ENCODE results near the gene PRSS27. TPM values are rescaled to one million over a fixed set of nuclear protein-coding genes. Genes with fewer than 3 reads are reported as not detected.

PRSS27 gene
- total and polyA plus RNA-seq, 2 of the 4 experiments (the other 2 are of a cell fraction): under 0.01 to 0.58 TPM

DNA sequence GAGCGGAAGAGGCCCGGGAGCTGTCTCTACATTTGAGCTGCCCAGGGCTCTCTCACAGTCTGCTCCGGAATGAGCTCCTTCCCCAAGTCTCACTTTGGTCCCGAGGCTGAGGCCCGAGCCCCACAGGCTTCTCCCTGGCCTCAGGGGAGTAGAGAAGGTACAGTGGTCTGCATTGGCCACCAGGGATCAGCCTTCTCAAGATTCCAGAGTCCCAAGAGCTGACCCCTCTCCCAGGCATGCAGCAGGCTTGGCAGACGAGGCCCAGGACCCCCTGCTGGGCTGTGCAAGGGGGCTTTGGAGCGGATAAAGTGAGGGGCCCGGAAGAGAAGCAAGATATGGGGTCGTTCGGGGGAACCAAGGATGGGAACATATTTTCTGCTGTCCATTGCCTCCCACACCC lies 3.1 kb downstream of the PRSS27 start:
- Histone ChIP-seq H3K36me3 (ENCODE audit: control insufficient read depth, insufficient read depth, low read length) (no peaks in the 10 kb centered on the region), H3K4me1 (ENCODE audit: control insufficient read depth, insufficient read depth, low read length) (no peaks in the 10 kb centered on the region), H3K9me3 (ENCODE audit: control insufficient read depth, insufficient read depth, low read length) (no peaks in the 10 kb centered on the region), H3K27ac (ENCODE audit: insufficient read depth, low read length) (no peak overlapping the region), H2AFZ (replicated peaks; ENCODE audit: low read length, poor library complexity) (no peak overlapping the region), H3K4me3 (ENCODE audit: insufficient read depth, low read depth, low read length) (no peak overlapping the region), H2BK20ac (ENCODE audit: low read depth, low read length) (no peak overlapping the region), H2BK15ac (ENCODE audit: low read depth, low read length) (no peak overlapping the region), H3K56ac (ENCODE audit: extremely low read depth, insufficient read depth, low read length) (no peak overlapping the region), H3K18ac (ENCODE audit: low read depth, low read length) (no peak overlapping the region), H3K9me1 (ENCODE audit: insufficient read depth, low read length) (no peaks in the 10 kb centered on the region), H2AK9ac (replicated peaks; ENCODE audit: low read depth, low read length, poor library complexity) (no peak overlapping the region), H3K14ac (replicated peaks; ENCODE audit: low read depth, low read length) (no peak overlapping the region), H2BK120ac (ENCODE audit: low read depth, low read length) (no peak overlapping the region), H4K5ac (ENCODE audit: low read depth, low read length) (no peak overlapping the region), H3K4me2 (ENCODE audit: low read depth, low read length) (no peak overlapping the region), H3K23ac (ENCODE audit: low read depth, low read length) (no peak overlapping the region), H4K20me1 (ENCODE audit: insufficient read depth, low read length) (peaks cover 4% of the 10 kb centered on the region; the same call in 1 of the 2 replicates), H3K27me3 (ENCODE audit: control insufficient read depth, insufficient read depth, low read length) (no peaks in the 10 kb centered on the region), H4K8ac (ENCODE audit: low read depth in 2 of 2, low read length in 2 of 2) (no peak overlapping the region), H4K91ac (ENCODE audit: insufficient read depth, low read depth, low read length) (no peak overlapping the region), H3K4ac (ENCODE audit: low read depth, low read length) (no peak overlapping the region), H2BK5ac (ENCODE audit: low read depth, low read length, poor library complexity, severe bottlenecking) (no peak overlapping the region), H2AK5ac (ENCODE audit: low read depth, low read length) (no peak overlapping the region), H3K79me1 (ENCODE audit: low read depth in 1 of 2, low read length in 2 of 2) (no peaks in the 10 kb centered on the region), H3K9ac (ENCODE audit: low read depth, low read length) (no peak overlapping the region)
- 0% methylated on average over 1 of the region's 10 CpGs; no CpG with 5 or more reads in 1 of the 2 experiments for WGBS, 2 experiments (ENCODE audit: extremely low coverage in 2 of 2, insufficient read length in 1 of 2)
- intact Hi-C loops (cut with micrococcal nuclease): no loop called here
- TF ChIP-seq, protein P1, sequence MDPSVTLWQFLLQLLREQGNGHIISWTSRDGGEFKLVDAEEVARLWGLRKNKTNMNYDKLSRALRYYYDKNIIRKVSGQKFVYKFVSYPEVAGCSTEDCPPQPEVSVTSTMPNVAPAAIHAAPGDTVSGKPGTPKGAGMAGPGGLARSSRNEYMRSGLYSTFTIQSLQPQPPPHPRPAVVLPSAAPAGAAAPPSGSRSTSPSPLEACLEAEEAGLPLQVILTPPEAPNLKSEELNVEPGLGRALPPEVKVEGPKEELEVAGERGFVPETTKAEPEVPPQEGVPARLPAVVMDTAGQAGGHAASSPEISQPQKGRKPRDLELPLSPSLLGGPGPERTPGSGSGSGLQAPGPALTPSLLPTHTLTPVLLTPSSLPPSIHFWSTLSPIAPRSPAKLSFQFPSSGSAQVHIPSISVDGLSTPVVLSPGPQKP (IDR thresholded peaks at IDR 0.05; ENCODE audit: borderline replicate concordance, low read depth, low read length): no peak
- TF ChIP-seq RFX5 (IDR thresholded peaks at IDR 0.05; ENCODE audit: low read depth, low read length) (no peak), CHD1 (IDR thresholded peaks at IDR 0.05; ENCODE audit: low read depth, low read length) (no peak), SMC3 (IDR thresholded peaks at IDR 0.05; ENCODE audit: low read depth, low read length) (no peak), RAD21 (IDR thresholded peaks at IDR 0.05; ENCODE audit: low read length) (no peak), MAFK (IDR thresholded peaks at IDR 0.05; ENCODE audit: low read depth, low read length) (no peak), MAZ (IDR thresholded peaks at IDR 0.05; ENCODE audit: borderline replicate concordance, low read depth, low read length) (no peak), NFE2L2 (IDR thresholded peaks at IDR 0.05; ENCODE audit: low read depth, low read length) (no peak), CEBPB (IDR thresholded peaks at IDR 0.05; ENCODE audit: low read depth, low read length) (no peak), MXI1 (IDR thresholded peaks at IDR 0.05; ENCODE audit: borderline replicate concordance, low read depth, low read length) (no peak), FOS (IDR thresholded peaks at IDR 0.05; ENCODE audit: low read depth, low read length) (no peak), POLR2A (IDR thresholded peaks at IDR 0.05; ENCODE audit: low read depth, low read length) (no peak), RCOR1 (IDR thresholded peaks at IDR 0.05; ENCODE audit: insufficient replicate concordance, low read length) (no peak), BHLHE40 (IDR thresholded peaks at IDR 0.05; ENCODE audit: low read depth, low read length) (no peak)
- TF ChIP-seq, protein P2, sequence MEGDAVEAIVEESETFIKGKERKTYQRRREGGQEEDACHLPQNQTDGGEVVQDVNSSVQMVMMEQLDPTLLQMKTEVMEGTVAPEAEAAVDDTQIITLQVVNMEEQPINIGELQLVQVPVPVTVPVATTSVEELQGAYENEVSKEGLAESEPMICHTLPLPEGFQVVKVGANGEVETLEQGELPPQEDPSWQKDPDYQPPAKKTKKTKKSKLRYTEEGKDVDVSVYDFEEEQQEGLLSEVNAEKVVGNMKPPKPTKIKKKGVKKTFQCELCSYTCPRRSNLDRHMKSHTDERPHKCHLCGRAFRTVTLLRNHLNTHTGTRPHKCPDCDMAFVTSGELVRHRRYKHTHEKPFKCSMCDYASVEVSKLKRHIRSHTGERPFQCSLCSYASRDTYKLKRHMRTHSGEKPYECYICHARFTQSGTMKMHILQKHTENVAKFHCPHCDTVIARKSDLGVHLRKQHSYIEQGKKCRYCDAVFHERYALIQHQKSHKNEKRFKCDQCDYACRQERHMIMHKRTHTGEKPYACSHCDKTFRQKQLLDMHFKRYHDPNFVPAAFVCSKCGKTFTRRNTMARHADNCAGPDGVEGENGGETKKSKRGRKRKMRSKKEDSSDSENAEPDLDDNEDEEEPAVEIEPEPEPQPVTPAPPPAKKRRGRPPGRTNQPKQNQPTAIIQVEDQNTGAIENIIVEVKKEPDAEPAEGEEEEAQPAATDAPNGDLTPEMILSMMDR (conservative IDR thresholded peaks at IDR 0.05; ENCODE audit: low read depth, low read length): no peak
- TF ChIP-seq, protein P3, sequence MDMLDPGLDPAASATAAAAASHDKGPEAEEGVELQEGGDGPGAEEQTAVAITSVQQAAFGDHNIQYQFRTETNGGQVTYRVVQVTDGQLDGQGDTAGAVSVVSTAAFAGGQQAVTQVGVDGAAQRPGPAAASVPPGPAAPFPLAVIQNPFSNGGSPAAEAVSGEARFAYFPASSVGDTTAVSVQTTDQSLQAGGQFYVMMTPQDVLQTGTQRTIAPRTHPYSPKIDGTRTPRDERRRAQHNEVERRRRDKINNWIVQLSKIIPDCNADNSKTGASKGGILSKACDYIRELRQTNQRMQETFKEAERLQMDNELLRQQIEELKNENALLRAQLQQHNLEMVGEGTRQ (IDR thresholded peaks at IDR 0.05; ENCODE audit: low read depth, low read length): no peak
- no TSS peak for BruUV-seq (replicated peaks)
- ChIA-PET CTCF (interaction anchor here (0.6 kb wide), 1 partner anchor 165 kb away, joined by 5 read pairs; no protein-coding TSS in a partner anchor), POLR2A (ENCODE audit: unreplicated experiment) (no interaction called here)
- in situ Hi-C loops (cut with MboI; ENCODE audit: low sequenced_read_pairs): no loop called here
- DNase-seq: no peak
- ATAC-seq (ENCODE audit: low read depth): no peak
- dilution Hi-C loops (cut with HindIII; ENCODE audit: low sequenced_read_pairs, unreplicated experiment): no loop called here
